ENCODE data around the gene ZNF808.

- no peak for TF ChIP-seq CTCF (IDR thresholded peaks at IDR 0.05)
- no peak for TF ChIP-seq POLR2AphosphoS5 (IDR thresholded peaks at IDR 0.05)
Observed at GRCh38 chr19:52599241-52599640, 71.8 kb downstream of the ZNF808 start.

Data from prostate gland (tissue), 2 donors.